A204.1 (cell line): ENCODE results near the gene RAB1A.
"Not testable (repeated sequence)": the region's sequence is repeated elsewhere in the genome, so short reads cannot be mapped to it uniquely, and the experiment has no call there.

ENCODE experiments used
- FAIRE-seq: peaks from 2 replicates; lab custom pipeline; 2012; peaks lifted over from hg19 to GRCh38; lab: Jason Lieb, UNC

RAB1A gene

GRCh38 chr2:65136253-65136652 is 6.3 kb upstream of the RAB1A start:
- FAIRE-seq: no peak

- FAIRE-seq: no peak
Measured at GRCh38 chr2:65134158-65134557, 4.3 kb upstream of the RAB1A start.

- FAIRE-seq: no peak
Measured at GRCh38 chr2:65133626-65134025, 3.7 kb upstream of the RAB1A start.

- FAIRE-seq: not testable (repeated sequence)
Measured at GRCh38 chr2:65132930-65133329, 3.0 kb upstream of the RAB1A start.

GRCh38 chr2:65130664-65131175 is 814 bp upstream of the RAB1A start:
- no peak for FAIRE-seq

GRCh38 chr2:65129286-65129825 is 550 bp downstream of the RAB1A start:
- no peak for FAIRE-seq

GRCh38 chr2:65128297-65129190 is 1.4 kb downstream of the RAB1A start:
- no peak for FAIRE-seq

GRCh38 chr2:65125457-65125856 is 4.4 kb downstream of the RAB1A start:
- FAIRE-seq: not testable (repeated sequence)

GRCh38 chr2:65122313-65122712 is 7.6 kb downstream of the RAB1A start:
- no peak for FAIRE-seq

- no peak for FAIRE-seq
Measured at GRCh38 chr2:65120990-65121693, 8.8 kb downstream of the RAB1A start.

GRCh38 chr2:65116645-65117044 is 13.3 kb downstream of the RAB1A start:
- FAIRE-seq: no peak

GRCh38 chr2:65114921-65115320 is 15.0 kb downstream of the RAB1A start:
- no peak for FAIRE-seq

GRCh38 chr2:65113816-65114215 is 16.1 kb downstream of the RAB1A start:
- FAIRE-seq: no peak

- no peak for FAIRE-seq
Measured at GRCh38 chr2:65113229-65113628, 16.7 kb downstream of the RAB1A start.

- no peak for FAIRE-seq
Measured at GRCh38 chr2:65112633-65113032, 17.3 kb downstream of the RAB1A start.

- no peak for FAIRE-seq
Measured at GRCh38 chr2:65108780-65109179, 21.1 kb downstream of the RAB1A start.

GRCh38 chr2:65107530-65107929 is 22.4 kb downstream of the RAB1A start:
- no peak for FAIRE-seq

GRCh38 chr2:65103013-65103715 is 26.7 kb downstream of the RAB1A start:
- no peak for FAIRE-seq

- FAIRE-seq: no peak
Measured at GRCh38 chr2:65101071-65101470, 28.8 kb downstream of the RAB1A start.

- no peak for FAIRE-seq
Measured at GRCh38 chr2:65098741-65099140, 31.2 kb downstream of the RAB1A start.

- peak; percentile 63 for FAIRE-seq
Measured at GRCh38 chr2:65097844-65098243, 32.1 kb downstream of the RAB1A start.

- FAIRE-seq: no peak
Measured at GRCh38 chr2:65096948-65097347, 33.0 kb downstream of the RAB1A start.
